HepG2 (cell line): ENCODE measurements around the gene CCDC117. TPM values are rescaled to one million over a fixed set of nuclear protein-coding genes. Genes with fewer than 3 reads are reported as not detected.

Experiments
- ATAC-seq: fragments of 200-7000 bp; cut with Tn5 transposase; 3 replicates; pipeline ENCODE4 v1.9.1; 2020; ENCODE audit warnings: mild to moderate bottlenecking, moderate library complexity
- BruUV-seq: library from RNA; stranded (reverse); fragments of 400-500 nt; replicated peaks from 2 replicates; lab custom pipeline; 2021; lab: Mats Ljungman, UMichigan
- CTCF ChIA-PET: fragments of 300-600 bp; formaldehyde crosslinking; extraction: SDS; loops from one replicate; lab custom pipeline; 2021; ENCODE audit warnings: low total read pairs, inconsistent platforms, low intra/inter-chr PET ratio; lab: Yijun Ruan, JAX
- POLR2A ChIA-PET: fragments of 350-600 bp; sonication (Branson Sonifier 250); formaldehyde crosslinking; loops from one replicate; lab custom pipeline; 2020; ENCODE audit warnings: antibody characterized with exemption, inconsistent platforms; lab: Yijun Ruan, JAX
- DNase-seq: peaks from one replicate; pipeline ENCODE4 v3.0.0-alpha.2; 2015; ENCODE audit warnings: low spot score
- FAIRE-seq: peaks from 3 replicates; lab custom pipeline; 2011; peaks lifted over from hg19 to GRCh38; lab: Jason Lieb, UNC
- H2AFZ ChIP-seq: one replicate; pipeline ENCODE4 v1.6.1; 2011; ENCODE audit warnings: low read length, inconsistent platforms
- H3K27ac ChIP-seq: fragments of 300-600 bp; 3 replicates; pipeline ENCODE4 v1.8.0; 2011; ENCODE audit warnings: mixed run types, mild to moderate bottlenecking, mixed read lengths, low read length, inconsistent platforms; ENCODE audit not compliant: insufficient read depth; ENCODE audit errors: extremely low read length
- H3K27me3 ChIP-seq, 2 experiments: fragments of 200-600 bp in 1 of 2; 2 replicates in 1 of 2; 3 replicates in 1 of 2; pipeline versions ENCODE4 v1.6.0 to v1.8.0; 2011; ENCODE audit warnings: low read length in 2 of 2, mild to moderate bottlenecking in 2 of 2, moderate library complexity in 2 of 2, inconsistent platforms in 1 of 2; ENCODE audit not compliant: insufficient read depth in 2 of 2, control insufficient read depth in 1 of 2
- H3K36me3 ChIP-seq, 2 experiments: fragments of 200-600 bp in 1 of 2; replicated peaks in 1 of 2; 2 replicates in 1 of 2; 3 replicates in 1 of 2; pipeline versions ENCODE4 v1.5.1 to v1.8.0; 2011; ENCODE audit warnings: low read length in 2 of 2, inconsistent platforms in 1 of 2; ENCODE audit not compliant: insufficient read depth in 2 of 2, control insufficient read depth in 1 of 2
- H3K4me1 ChIP-seq: 2 replicates; pipeline ENCODE4 v1.5.1; 2012; ENCODE audit warnings: low read length, inconsistent platforms; ENCODE audit not compliant: insufficient read depth
- H3K4me2 ChIP-seq: 2 replicates; pipeline ENCODE4 v1.6.0; 2011; ENCODE audit warnings: low read depth, low read length, inconsistent platforms
- H3K4me3 ChIP-seq, 3 experiments: fragments of 200-600 bp in 1 of 3; sonication (generic), shearing (Covaris generic) in 1 of 3; replicated peaks in 1 of 3; 2 replicates each; pipeline ENCODE4 v1.5.1; 2011 to 2016; ENCODE audit warnings: low read length in 3 of 3, inconsistent platforms in 2 of 3, low read depth in 2 of 3, mild to moderate bottlenecking in 2 of 3, control low read depth in 1 of 3, mixed read lengths in 1 of 3; ENCODE audit not compliant: insufficient read depth in 1 of 3
- H3K79me2 ChIP-seq: one replicate; pipeline ENCODE4 v1.6.1; 2011; ENCODE audit warnings: low read length, inconsistent platforms; ENCODE audit not compliant: insufficient read depth
- H3K9ac ChIP-seq: 2 replicates; pipeline ENCODE4 v1.6.0; 2011; ENCODE audit warnings: mild to moderate bottlenecking, low read depth, low read length, inconsistent platforms; ENCODE audit not compliant: insufficient read depth
- H3K9me3 ChIP-seq: 2 replicates; pipeline ENCODE4 v1.5.1; 2012; ENCODE audit warnings: mild to moderate bottlenecking, low read length
- H4K20me1 ChIP-seq: 2 replicates; pipeline ENCODE4 v1.6.0; 2011; ENCODE audit warnings: inconsistent platforms, mild to moderate bottlenecking, low read length, moderate library complexity; ENCODE audit not compliant: insufficient read depth
- BRF2 ChIP-seq: sonication (generic); formaldehyde crosslinking; IDR thresholded peaks from 2 replicates; pipeline ENCODE4 v1.8.1; 2022; ENCODE audit warnings: mild to moderate bottlenecking, missing genetic modification reagents
- CEBPB ChIP-seq: IDR thresholded peaks from 2 replicates; pipeline ENCODE4 v1.6.1; 2011; ENCODE audit warnings: low read depth, low read length, improper control_type of control experiment, borderline replicate concordance
- HBP1 ChIP-seq: IDR thresholded peaks from 2 replicates; pipeline ENCODE4 v1.6.1; 2016; ENCODE audit warnings: low read depth, control low read depth
- HINFP ChIP-seq: sonication (generic); formaldehyde crosslinking; IDR thresholded peaks from 2 replicates; pipeline ENCODE4 v1.4.0; 2020; ENCODE audit warnings: low read depth, mild to moderate bottlenecking, missing genetic modification reagents
- NFYB ChIP-seq: sonication (generic); formaldehyde crosslinking; IDR thresholded peaks from 2 replicates; pipeline ENCODE4 v1.4.0; 2020; ENCODE audit warnings: missing genetic modification reagents
- NFYC ChIP-seq: IDR thresholded peaks from 2 replicates; pipeline ENCODE4 v1.6.1; 2016; ENCODE audit warnings: missing genetic modification reagents, missing compliant biosample characterization
- SRF ChIP-seq: IDR thresholded peaks from 2 replicates; pipeline ENCODE4 v1.6.1; 2011; ENCODE audit warnings: mild to moderate bottlenecking, low read depth, low read length, moderate library complexity
- USF2 ChIP-seq, 2 experiments: sonication (generic) in 1 of 2; formaldehyde crosslinking in 1 of 2; IDR thresholded peaks; 2 replicates each; pipeline versions ENCODE4 v1.5.1 to v1.6.1; 2011 to 2020; ENCODE audit warnings: borderline replicate concordance in 1 of 2, low read depth in 1 of 2, low read length in 1 of 2, mild to moderate bottlenecking in 1 of 2, missing genetic modification reagents in 1 of 2, moderate library complexity in 1 of 2
- ZBTB33 ChIP-seq: sonication (generic); formaldehyde crosslinking; IDR thresholded peaks from 2 replicates; pipeline ENCODE4 v1.4.0; 2020; ENCODE audit warnings: missing genetic modification reagents
- ZMYM4 ChIP-seq: sonication (generic); formaldehyde crosslinking; IDR thresholded peaks from 2 replicates; pipeline ENCODE4 v1.8.1; 2023; ENCODE audit warnings: mild to moderate bottlenecking, missing genetic modification reagents
- ZNF274 ChIP-seq: sonication (generic); formaldehyde crosslinking; IDR thresholded peaks from 2 replicates; pipeline ENCODE4 v1.5.1; 2020; ENCODE audit warnings: mild to moderate bottlenecking, missing genetic modification reagents
- WGBS: methylation state at CpG from one replicate; pipeline ENCODE4 v1.1.6; 2017; ENCODE audit warnings: low lambda C conversion rate; 5-methylcytosine and 5-hydroxymethylcytosine counted together
- in situ Hi-C: cut with HindIII; loops from 2 replicates; pipeline ENCODE4 v1.10.0; 2017; ENCODE audit warnings: low pct_unique_long_range_greater_than_20kb; ENCODE audit not compliant: extremely low pct_ligation_motif_present
- intact Hi-C: fragments of 100-400 bp; cut with micrococcal nuclease; formaldehyde crosslinking; loops from one replicate; pipeline ENCODE4 v1.10.0; 2022; ENCODE audit not compliant: unreplicated experiment
- polyA plus RNA-seq, 8 experiments: library from polyadenylated mRNA; depleted of rRNA in 3 of 8; stranded (reverse) in 7 of 8; unstranded in 1 of 8; fragments of >200 nt; fragmentation: Illumina TruSeq in 4 of 8; extraction: Trizol in 4 of 8; gene quantifications; 2 replicates each; pipeline versions ENCODE4 v1.2.1 to v1.2.3, GENCODE V29; 2011 to 2016; ENCODE audit warnings: low read depth in 4 of 8, missing spikeins in 1 of 8, mixed read lengths in 1 of 8; ENCODE audit not compliant: insufficient read depth in 1 of 8
- total RNA-seq, 5 experiments: library from RNA; depleted of rRNA; stranded (reverse); fragments of >200 nt; fragmentation: Illumina TruSeq; extraction: Trizol; gene quantifications; 2 replicates each; pipeline ENCODE4 v1.2.3, GENCODE V29; 2016; ENCODE audit warnings: low read depth in 1 of 5

CCDC117 gene
- total and polyA plus RNA-seq, 2 of the 13 experiments (the other 11 are each of a cell fraction or from before 2014, with no cell fraction given) = 12.6 to 34.2 TPM

- BruUV-seq = no TSS peak
- no peaks in the 10 kb centered on the region; a peak in 1 of 5 replicates for H3K27me3 ChIP-seq
- FAIRE-seq (no peak), DNase-seq (peak; percentile 25), ATAC-seq (no peak)
- peaks cover 9% of the 10 kb centered on the region for H3K79me2 ChIP-seq
- in situ Hi-C loops (no loop called here), intact Hi-C loops (no loop called here)
- no peak overlapping the region for H3K27ac ChIP-seq
- H3K4me2 ChIP-seq = no peak overlapping the region
- no peaks in the 10 kb centered on the region for H4K20me1 ChIP-seq
- no peak overlapping the region for H2AFZ ChIP-seq
- 82% methylated on average over 6 of the region's 6 CpGs for WGBS
- peaks cover 44% of the 10 kb centered on the region for H3K4me1 ChIP-seq
- H3K36me3 ChIP-seq = no peaks in the 10 kb centered on the region
- ChIA-PET POLR2A (interaction anchor here (0.6 to 2.1 kb wide), 4 partner anchors 15 to 35 kb away, joined by 3 to 7 read pairs (median 4); partner anchors contain the start of gene XBP1), CTCF (no interaction called here)
- no peaks in the 10 kb centered on the region for H3K9me3 ChIP-seq
- H3K9ac ChIP-seq = no peak overlapping the region
- TF ChIP-seq HINFP (CRISPR knock-in tag) = no peak
- TF ChIP-seq ZMYM4 (CRISPR knock-in tag) = peak; percentile 64
- TF ChIP-seq CEBPB = peak; percentile 31; the same call in 1 of the 2 replicates
- TF ChIP-seq SRF = peak; percentile 87
- TF ChIP-seq ZBTB33 = no peak
- peak; percentile 76 for TF ChIP-seq NFYC (CRISPR knock-in tag)
- TF ChIP-seq BRF2 (CRISPR knock-in tag) = no peak
- TF ChIP-seq HBP1 = no peak
- TF ChIP-seq ZNF274 (CRISPR knock-in tag) = no peak
- TF ChIP-seq NFYB (CRISPR knock-in tag) = peak; percentile 73
- no peak for TF ChIP-seq USF2 (IDR thresholded peaks at IDR 0.05; ENCODE audit: low read depth, low read length)
- peak; percentile 17; the same call in 1 of the 2 replicates for TF ChIP-seq USF2 (CRISPR knock-in tag; IDR thresholded peaks at IDR 0.05; ENCODE audit: borderline replicate concordance)
- TF ChIP-seq, all 625 proteins: peak for 6
- H3K4me3 ChIP-seq = no peak overlapping the region
Measured at GRCh38 chr22:28768701-28769393, 3.6 kb upstream of the CCDC117 start.
